HG02938 (cell line): Measurements from ENCODE around the gene ANGEL2.
"Not testable (repeated sequence)": the region's sequence is repeated elsewhere in the genome, so short reads cannot be mapped to it uniquely, and the experiment has no call there.

Experiments used
- ATAC-seq: cut with Tn5 transposase; IDR thresholded peaks from one replicate; pipeline ENCODE4 v1.9.1; 2021; ENCODE audit warnings: mild to moderate bottlenecking, moderate library complexity; ENCODE audit not compliant: unreplicated experiment

The ANGEL2 gene

DNA sequence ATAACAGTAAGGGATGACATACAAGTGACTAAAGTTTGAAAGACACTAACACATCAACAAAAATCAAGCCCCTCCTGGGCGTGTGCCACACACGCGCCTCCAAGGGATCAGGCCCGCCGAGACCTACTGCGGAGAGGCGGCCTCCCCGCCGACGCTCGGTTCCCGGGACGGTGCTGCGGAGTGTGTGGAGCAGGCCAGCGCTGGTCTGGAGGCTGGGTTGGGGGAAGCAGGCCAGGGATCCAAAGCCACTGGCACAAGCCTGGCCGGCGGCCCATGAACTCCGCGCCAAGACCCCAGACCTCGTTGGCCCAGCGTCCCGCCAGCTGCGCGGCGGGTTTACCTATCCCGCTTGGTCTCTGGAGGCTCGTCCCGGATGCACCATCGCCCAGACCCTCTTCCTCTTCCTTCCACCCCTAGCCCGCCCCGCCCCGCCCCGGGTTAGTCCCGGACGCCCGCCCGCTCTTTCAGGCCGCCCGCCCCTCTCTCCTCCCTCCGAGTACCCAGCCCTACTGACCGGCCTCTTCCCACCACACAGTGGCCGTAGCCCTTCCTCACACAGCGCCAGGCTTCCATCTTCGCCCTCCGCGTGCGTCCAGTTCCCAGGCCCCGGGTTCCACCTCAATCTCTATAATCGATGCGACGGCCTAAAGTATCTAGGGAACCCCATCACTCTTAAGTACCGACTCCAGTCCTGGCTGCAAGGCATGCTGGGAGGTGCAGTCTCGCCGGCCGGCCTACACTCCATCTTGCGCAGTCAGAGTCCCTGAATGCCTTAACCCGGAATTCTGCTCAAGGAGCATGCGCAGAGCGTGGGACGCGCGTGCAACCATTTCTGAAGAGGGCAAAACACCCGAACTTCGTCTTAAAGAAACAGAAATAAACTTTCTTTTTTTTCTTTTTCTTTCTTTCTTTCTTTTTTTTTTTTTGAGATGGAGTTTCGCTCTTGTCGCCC is at the start of gene ANGEL2:
Gene ANGEL2 (minus strand): TSS at position 769 of the 952 bp plus-strand sequence. CDS start 196 bp downstream, at position 573.
- peak; percentile 95 for ATAC-seq

DNA sequence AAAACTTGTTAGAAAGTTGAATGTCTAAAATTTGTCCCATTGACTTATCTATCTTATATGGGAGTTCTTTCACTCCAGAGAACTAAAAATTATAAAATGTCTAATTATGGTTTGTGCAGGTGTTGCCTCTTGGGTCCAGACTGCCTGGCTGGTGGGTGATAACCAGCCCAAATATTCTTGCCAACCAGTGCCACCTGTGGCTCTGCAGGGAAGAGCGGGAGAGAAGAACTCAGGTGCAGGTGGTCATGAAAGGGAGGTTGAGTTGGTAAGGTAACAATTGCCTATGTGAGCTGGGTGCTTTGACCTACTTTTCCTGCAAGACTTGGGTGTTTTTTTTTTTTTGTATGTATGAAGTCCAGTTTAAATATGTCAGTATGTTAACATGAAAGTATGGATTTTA is 45.6 kb upstream of the ANGEL2 start:
- ATAC-seq, result no peak

- no peak for ATAC-seq
These were observed 45.2 kb upstream of the ANGEL2 start for GRCh38 chr1:213060836-213061235.

DNA sequence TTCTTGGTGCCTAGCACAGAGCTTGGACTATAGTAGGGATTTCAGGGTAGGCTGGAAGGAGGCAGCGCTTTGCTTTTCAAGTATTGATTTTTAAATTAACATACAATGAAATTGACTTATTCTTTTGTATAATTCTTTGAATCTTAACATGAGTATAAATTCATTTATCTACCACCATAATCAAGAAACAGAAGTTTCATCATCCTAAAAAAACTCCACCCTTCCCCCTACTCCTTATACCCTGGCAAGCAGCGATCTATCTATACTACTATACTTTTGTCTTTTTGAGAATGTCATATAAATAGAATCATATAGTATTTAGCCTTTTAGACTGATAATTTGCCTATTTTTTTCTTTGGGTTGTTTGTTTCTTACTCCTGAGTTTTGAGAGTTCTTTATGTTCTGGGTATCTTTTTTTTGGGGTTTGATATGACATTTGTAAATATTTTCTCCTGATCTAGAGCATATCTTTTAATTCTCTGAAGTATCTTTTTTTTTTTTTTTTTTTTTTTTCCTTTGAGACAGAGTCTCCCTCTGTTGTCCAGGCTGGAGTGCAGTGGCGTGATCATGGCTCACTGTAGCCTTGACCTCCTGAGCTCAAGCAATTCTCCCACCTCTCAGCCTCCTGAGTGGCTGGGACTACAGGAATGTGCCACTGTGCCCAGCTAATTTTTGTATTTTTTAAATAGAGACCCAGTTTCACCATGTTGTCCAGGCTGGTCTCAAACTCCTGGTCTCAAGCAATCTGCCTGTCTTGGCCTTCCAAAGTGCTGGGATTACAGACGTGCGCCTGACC is 41.8 kb upstream of the ANGEL2 start:
- ATAC-seq, result no peak

DNA sequence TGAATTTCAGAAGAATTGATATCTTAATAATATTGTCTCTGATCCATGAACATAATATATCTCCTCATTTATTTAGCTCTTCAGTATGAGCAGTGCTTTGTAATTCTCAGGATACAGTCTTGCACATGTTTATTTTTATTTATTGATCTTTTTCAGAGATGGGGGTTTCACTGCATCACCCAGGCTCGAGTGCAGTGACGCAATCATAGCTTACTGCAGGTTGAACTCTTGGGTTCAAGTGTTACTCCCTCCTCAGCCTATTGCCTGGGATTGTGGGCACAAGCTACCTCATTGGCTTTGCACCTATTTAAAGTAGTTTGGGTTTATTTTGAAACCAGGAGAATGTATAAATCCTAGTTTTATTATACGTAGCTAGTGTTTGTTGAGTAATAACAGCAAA is 40.1 kb upstream of the ANGEL2 start:
- no peak for ATAC-seq

DNA sequence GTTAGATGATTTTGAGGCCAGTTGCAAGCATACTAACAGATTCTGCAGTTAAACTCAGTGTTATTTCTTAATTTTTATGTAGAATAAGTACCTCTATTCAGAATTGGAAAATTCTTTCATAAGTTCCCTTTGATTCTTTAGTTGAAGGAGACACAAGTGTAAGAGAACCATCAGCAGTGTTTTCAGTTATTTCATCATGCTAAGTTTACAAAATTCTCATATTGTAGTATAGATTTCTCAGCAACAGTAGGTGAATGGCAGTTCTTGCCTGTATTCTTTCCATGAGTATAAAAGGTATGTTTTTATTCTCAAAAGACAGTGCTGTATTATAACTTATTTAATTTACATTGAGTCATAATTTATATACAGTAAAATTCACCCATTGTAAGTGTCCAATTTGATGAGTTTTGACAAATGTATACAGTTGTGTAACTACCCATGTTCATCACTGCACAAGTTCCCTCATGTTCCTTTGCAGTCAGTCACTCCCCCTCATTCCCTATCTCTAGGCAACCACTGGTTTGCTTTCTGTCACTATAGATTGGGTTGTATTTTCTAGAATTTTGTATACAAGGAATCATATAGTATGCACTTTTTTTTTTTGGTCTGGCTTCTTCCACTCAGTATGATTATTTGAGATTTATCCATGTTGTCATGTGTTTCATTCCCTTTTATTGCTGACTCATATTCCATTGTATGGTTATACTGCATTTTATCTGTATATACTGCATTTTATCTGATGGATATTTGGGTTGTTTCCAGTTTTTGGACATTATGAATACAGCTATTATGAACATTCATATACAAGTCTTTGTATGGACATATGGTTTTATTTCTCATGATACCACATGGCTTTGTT is 39.3 kb upstream of the ANGEL2 start:
- no peak for ATAC-seq

- no peak for ATAC-seq
These were observed 38.5 kb upstream of the ANGEL2 start for GRCh38 chr1:213054142-213054541.

- no peak for ATAC-seq
These were observed 37.8 kb upstream of the ANGEL2 start for GRCh38 chr1:213053455-213053854.

DNA sequence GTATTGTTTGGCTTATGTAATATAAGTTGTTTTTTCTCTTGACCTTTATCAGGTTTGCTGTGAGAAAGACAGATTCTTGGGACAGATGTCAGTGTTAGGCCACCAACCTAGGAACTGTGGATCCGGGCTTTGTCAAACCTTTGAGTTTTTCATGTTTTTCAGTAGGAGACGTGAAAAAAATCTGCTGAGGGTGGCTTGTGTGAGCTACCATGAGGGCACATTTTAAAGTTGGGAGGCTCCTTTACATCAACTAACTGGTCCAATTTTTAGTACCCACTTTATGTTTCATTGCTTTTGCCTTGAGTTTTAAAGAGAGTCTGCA is 36.2 kb upstream of the ANGEL2 start:
- ATAC-seq, result no peak

DNA sequence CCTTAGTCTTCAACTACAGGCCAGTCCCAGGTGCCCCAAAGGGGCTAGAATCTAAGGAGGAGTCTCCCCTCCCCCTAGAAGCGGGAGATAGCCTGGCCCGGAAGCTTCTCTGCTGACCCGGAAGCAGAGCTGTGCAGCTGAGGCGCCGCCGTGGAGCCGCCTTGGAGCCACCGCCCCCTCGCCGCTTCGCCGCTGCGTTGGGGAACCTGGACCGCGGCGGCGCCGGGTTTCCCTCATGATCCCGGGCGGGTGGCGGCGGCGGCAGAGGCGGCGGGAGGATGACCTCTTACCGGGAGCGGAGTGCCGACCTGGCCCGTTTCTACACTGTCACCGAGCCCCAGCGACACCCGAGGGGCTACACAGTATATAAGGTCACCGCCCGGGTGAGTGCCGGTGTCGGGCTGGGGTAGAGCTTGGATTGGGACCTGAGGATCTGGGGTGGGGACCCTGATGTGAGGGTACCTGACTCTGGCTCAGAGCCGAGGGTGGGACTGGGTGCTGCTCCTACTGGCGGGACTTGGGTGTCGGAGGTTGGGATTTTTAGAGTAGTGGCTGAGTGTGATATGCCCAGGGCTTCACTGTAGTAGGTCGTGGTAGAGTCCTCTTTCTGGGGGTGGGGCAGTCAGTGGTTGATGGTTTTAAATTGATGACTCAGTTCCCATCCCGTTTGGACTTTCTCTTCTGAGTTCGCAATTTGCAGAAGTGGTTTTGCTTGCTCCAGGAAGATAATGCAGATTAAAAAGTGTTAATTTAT is 35.6 kb upstream of the ANGEL2 start, which contains the start of gene RPS6KC1:
Gene RPS6KC1 (plus strand): TSS at position 115 of the 754 bp plus-strand sequence. CDS start 164 bp downstream, at position 279.
- ATAC-seq, result peak; percentile 96

- no peak for ATAC-seq
These were observed 35.1 kb upstream of the ANGEL2 start for GRCh38 chr1:213050745-213051126.

DNA sequence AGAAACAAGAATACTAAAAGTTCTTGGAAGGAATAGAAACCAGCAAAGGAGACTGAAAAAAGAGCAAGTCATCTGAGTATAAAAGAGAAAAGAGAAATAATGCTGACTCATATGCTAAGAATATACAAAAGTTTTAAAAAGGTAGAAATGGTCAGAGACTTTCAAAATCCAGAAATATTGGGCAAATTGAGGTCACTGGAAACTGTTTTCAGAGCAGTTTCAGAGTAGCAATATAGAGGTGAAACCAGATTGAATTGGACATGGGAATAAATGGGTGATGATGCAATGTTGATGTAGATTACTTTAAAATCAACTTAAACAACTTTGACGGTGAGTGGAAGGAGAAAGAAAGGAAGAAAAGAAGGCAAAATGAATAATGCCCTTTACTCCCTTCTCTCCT is 33.6 kb upstream of the ANGEL2 start:
- ATAC-seq, result no peak

DNA sequence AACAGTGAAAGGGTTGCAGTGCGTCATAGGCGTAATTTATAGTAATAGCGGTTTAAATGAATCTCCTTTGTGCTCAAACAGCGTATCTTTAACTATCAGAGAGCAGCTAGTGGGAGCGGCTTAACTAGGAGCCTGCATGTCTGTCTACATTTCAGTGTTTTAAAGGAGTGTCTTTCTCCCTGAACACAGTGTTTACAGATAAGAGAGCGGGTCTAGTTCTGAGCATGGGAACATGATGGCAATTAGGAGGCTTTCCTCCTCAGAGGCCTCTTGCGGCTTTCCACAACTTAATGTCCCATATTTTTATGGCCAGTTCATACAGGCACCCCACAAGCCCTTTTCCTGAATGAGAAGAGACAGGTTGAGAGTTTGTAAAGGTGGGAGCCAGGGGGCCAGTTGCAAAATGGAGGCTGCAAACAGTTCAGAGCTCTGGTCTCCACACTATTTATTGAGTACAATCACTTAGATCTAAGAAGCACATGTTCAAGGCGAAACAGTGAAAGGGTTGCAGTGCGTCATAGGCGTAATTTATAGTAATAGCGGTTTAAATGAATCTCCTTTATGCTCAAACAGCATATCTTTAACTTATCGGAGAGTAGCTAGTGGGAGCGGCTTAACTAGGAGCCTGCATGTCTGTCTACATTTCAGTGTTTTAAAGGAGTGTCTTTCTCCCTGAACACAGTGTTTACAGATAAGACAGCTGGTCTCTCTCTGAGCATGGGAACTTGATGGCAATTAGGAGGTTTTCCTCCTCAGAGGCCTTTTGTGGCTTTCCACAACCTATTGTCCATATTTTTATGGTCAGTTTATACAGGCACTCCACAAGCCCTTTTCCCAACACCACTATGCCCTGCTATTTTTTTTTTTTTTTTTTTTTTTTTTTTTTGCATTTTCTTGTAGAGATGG is 29.9 kb upstream of the ANGEL2 start:
- ATAC-seq, result not testable (repeated sequence)

DNA sequence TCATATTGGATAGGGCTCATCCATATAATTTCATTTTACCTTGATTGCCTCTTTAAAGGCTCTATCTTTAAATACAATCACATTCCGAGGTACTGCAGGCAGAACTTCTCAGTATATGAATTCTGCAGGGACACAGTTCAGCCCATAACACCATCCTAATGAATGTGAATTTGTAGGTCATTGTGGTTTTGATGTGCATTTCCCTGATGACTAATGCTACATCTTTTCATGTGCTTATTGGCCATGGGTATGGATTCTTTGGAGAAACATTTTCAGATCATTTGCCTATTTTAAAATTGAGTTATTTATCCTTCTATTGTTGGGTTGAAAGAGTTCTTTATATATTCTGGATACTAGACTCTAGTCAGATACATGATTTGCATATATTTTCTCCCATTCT is 25.8 kb upstream of the ANGEL2 start:
- no peak for ATAC-seq

DNA sequence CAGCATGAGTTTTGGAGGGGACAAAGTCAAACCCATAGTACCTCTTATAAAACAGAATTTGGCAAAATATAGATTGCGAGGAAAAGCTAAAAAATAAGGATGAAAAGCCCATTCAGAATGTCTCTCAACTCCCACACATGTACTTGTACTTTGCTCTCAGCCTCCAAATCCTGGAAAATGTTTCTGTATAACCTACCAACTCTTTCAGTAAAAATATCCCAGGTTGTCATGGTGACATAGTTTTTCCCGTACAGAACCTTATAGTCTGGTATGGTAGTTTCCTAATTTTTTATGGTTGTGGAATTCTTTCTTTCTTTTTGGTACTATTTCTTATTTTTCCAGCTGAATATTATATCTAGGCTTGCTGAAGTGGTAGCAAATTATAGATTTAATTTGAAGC is 19.9 kb upstream of the ANGEL2 start:
- no peak for ATAC-seq

DNA sequence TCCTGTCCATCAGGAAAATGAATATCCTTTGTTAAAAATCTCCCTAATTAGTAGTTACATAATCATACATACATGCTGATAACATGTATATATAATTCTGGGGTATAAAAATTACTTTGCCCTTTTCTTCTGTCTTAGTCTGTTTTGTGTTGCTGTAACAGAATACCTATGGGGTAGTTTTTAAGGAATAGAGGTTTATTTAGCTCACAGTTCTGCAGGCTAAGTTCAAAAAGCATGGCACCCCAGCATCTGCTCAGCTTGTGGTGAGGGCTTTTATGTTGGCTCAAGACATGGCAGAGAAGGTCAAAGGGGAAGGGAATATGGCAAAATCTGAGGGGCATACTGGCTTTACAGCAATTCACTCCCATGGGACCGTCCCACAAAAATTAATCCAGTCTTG is 19.0 kb upstream of the ANGEL2 start:
- ATAC-seq, result no peak

DNA sequence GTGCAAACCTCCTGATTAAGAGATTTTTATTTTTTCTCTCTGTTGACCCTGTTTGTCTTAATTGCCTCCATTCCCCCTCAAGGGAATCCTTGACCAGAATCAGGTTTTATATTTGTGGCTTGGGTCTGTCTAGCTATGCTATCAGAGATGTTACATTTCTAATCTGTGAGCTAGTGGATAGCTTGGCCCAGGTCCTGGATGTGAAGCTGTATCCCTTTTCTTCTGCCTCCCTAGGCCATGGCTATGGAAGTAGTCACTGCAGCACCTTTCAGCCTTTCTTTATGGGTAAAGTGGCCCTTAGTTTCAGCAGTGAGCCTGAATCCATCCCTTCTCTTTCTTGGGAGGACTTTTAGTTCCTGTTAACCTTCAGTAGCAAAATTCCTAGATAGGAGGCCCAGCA is 17.0 kb upstream of the ANGEL2 start:
- ATAC-seq, result no peak

GRCh38 chr1:213027024-213027423 is 11.4 kb upstream of the ANGEL2 start:
- not testable (repeated sequence) for ATAC-seq

- no peak for ATAC-seq
These were observed 4.3 kb upstream of the ANGEL2 start for GRCh38 chr1:213020016-213020415.
